Heart right ventricle (tissue), 16 donors: ENCODE data around the gene CLCA2. TPM values are rescaled to one million over a fixed set of nuclear protein-coding genes. Genes with fewer than 3 reads are reported as not detected.
A peak's percentile ranks its signal among the peaks of the same experiment; 100 is the strongest.

Experiments
- ATAC-seq, 8 donors: fragments of 200-7000 bp; cut with Tn5 transposase; one replicate each; pipeline ENCODE4 v1.9.1; 2020; ENCODE audit warnings: mild to moderate bottlenecking in 8 of 8, moderate library complexity in 8 of 8, moderate number of reproducible peaks in 1 of 8
- DNase-seq, 2 donors: peaks; one replicate each; pipeline ENCODE4 v3.0.0-alpha.2; 2020
- H3K27ac ChIP-seq, 10 donors: fragments of 200-600 bp; sonication (generic) in 2 of 10; one replicate each; pipeline versions ENCODE4 v1.5.0 to v1.8.0; 2020 to 2022; ENCODE audit warnings: mild to moderate bottlenecking in 3 of 10
- H3K27me3 ChIP-seq, 7 donors: fragments of 200-600 bp; one replicate each; pipeline ENCODE4 v1.8.0; 2021 to 2022; ENCODE audit warnings: mild to moderate bottlenecking in 2 of 7
- H3K36me3 ChIP-seq, 9 donors: fragments of 200-600 bp; sonication (generic) in 1 of 9; one replicate each; pipeline versions ENCODE4 v1.5.0 to v1.8.0; 2020 to 2022; ENCODE audit warnings: mild to moderate bottlenecking in 2 of 9
- H3K4me1 ChIP-seq, 9 donors: fragments of 200-600 bp; sonication (generic) in 1 of 9; one replicate each; pipeline versions ENCODE4 v1.5.0 to v1.8.0; 2020 to 2022; ENCODE audit warnings: mild to moderate bottlenecking in 4 of 9
- H3K4me3 ChIP-seq, 10 donors: fragments of 200-600 bp; sonication (generic) in 2 of 10; one replicate each; pipeline versions ENCODE4 v1.5.0 to v1.8.0; 2020 to 2022; ENCODE audit warnings: mild to moderate bottlenecking in 7 of 10, moderate library complexity in 2 of 10
- H3K9me3 ChIP-seq, 11 donors: fragments of 200-600 bp in 10 of 11; sonication (generic) in 2 of 11; one replicate each; pipeline versions ENCODE4 v1.5.0 to v1.8.0; 2013 to 2022; ENCODE audit warnings: mild to moderate bottlenecking in 2 of 11, control low read depth in 1 of 11, moderate library complexity in 1 of 11
- CTCF ChIP-seq, 9 donors: fragments of 200-600 bp; sonication (generic) in 2 of 9; IDR thresholded peaks; one replicate each; pipeline versions ENCODE4 v1.5.0 to v1.8.0; 2021 to 2022; ENCODE audit warnings: antibody characterized with exemption in 9 of 9, mild to moderate bottlenecking in 5 of 9, moderate library complexity in 1 of 9
- WGBS, 2 donors: extraction: QIAGEN DNeasy Blood & Tissue Kit; methylation state at CpG; one replicate each; pipeline ENCODE4 v1.1.7; 2013; ENCODE audit warnings: inconsistent platforms in 1 of 2; 5-methylcytosine and 5-hydroxymethylcytosine counted together
- intact Hi-C, 10 donors: fragments of 100-400 bp; cut with DNase I; formaldehyde crosslinking; loops; one replicate each; pipeline versions ENCODE4 v1.11.1 to v1.14.2; 2022
- polyA plus RNA-seq, 2 donors: library from polyadenylated mRNA; stranded (reverse); fragments of 200-250 nt; gene quantifications; one replicate each; pipeline ENCODE4 v1.2.3, GENCODE V29; 2013
- total RNA-seq, 10 donors: library from RNA; stranded (reverse); fragmentation: NEBNext Ultra II Directional in 3 of 10; extraction: Animal tissue kit (Norgen Biotek cat#: 25700) in 3 of 10; gene quantifications; one replicate each; pipeline versions ENCODE4 v1.2.1 to v1.2.4, GENCODE V29; 2021 to 2023
- donor health status: Arrhythmogenic right ventricular cardiomyopathy.
- donor health status: ischemic (EF 13 %, LVEDD 7.1; RV severe dilation, severe dysfunction).
- donor health status: healthy with polysubstance abuse.
- donor health status: DM: no; HTN: yes; CAD: no.
- donor health status: DM: no; HTN: no; CAD: no.
- donor health status: ischemic (EF 25% LVEDD 6.9; RV normal size, moderate dysfunction).
- donor health status: ischemic (EF 25% LVEDD 5.7; RV mildly dilated, moderate dysfunction).
- donor health status: healthy.
- donor health status: DM: yes; HTN: yes; CAD: no.
- donor health status: Ischemic cardiomyopathy.
- donor health status: ischemic (EF 35%, LVEDD 5.7; RV mildly dilated, moderate dysfunction).
- donor health status: nonischemic (EF 11% LVEDD 7.7; RV severe dilation, severe dysfunction).
- donor health status: DM: yes; HTN: yes; CAD: no.
- donor health status: PGD.
- donor health status: ischemic (EF 29% LVEDD 5.4; RV normal size, mild dysfunction).
- donor health status: nonischemic (EF 23%, LVEDD 6.1; RV moderate dilation, normal function).

The CLCA2 gene
- total and polyA plus RNA-seq, 12 donors = 0.03 to 0.07 TPM; not detected in 10

DNA sequence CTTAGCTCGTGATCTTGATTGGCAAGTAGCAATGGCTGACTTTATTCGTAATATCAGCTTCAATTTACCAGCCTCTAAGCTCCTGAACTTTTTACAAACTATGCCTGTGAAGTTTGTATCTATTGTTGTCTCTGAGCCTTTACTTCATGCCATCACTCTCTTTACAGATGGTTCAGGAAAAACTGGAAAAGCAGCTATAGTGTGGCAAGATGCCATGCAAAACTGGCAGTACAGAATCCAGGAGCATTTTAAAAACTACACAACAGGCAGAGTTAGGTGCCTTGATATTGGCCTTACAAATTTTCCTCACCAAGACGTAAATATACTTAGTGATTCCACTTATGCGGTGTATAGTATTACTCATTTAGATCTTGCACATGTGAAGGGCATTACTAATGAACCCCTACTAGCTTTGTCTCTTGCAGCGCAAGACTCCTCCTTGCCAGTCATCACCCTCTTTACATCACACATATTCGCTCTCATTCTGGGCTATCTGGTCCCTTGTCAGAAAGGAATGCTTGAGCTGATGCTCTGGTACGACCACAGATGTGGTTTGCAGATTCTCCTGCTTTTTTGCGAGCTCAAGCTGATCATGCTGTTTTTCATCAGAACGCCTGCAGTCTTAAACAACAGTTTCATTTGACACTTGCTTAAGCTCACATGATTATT, 81.1 kb downstream of the CLCA2 start:
- no peak for TF ChIP-seq CTCF (IDR thresholded peaks at IDR 0.05)
- H3K36me3 ChIP-seq = no peaks in the 10 kb centered on the region
- peak overlapping the region in 6 of 10 donors; percentile 3 to 94 (median 89) for H3K27ac ChIP-seq
- no peaks in the 10 kb centered on the region for H3K27me3 ChIP-seq
- DNase-seq (no peak), ATAC-seq (no peak)
- no peak overlapping the region for H3K4me3 ChIP-seq
- peaks cover 0 to 1% (median 0%) of the 10 kb centered on the region in 11 donors for H3K9me3 ChIP-seq
- 61 to 70% methylated on average over 9 of the region's 9 CpGs for WGBS, 2 donors
- H3K4me1 ChIP-seq = peaks cover 0 to 49% (median 25%) of the 10 kb centered on the region in 9 donors
- intact Hi-C loops = loop anchor here in 9 of 10 donors (5.0 to 10.0 kb wide), 12 partner anchors 33 to 800 kb away; partner anchors contain the start of genes SH3GLB1 (in 3 of the 9), CLCA2 (in 1 of the 9) and ZNHIT6 (in 1 of the 9)

DNA sequence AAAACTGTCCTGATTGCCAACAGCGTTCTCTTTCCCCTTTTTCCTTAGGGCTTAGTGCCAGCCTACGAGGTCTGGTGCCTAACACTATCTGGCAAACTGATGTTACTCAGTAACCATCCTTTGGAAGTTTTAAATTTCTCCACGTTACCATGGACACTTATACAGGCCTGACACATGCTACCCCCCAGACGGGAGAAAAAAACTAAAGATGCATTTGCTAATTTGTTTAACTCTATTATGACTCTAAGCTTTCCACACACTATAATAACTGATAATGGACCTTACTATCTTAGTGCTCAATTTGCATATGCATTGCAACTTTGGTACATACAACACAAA, 81.6 kb downstream of the CLCA2 start:
- DNase-seq (no peak), ATAC-seq (no peak)
- no peaks in the 10 kb centered on the region for H3K36me3 ChIP-seq
- TF ChIP-seq CTCF (IDR thresholded peaks at IDR 0.05) = no peak
- peaks cover 0 to 46% (median 23%) of the 10 kb centered on the region in 9 donors for H3K4me1 ChIP-seq
- no peak overlapping the region for H3K4me3 ChIP-seq
- 50 to 60% methylated on average over 4 of the region's 4 CpGs for WGBS, 2 donors
- H3K27ac ChIP-seq = peak overlapping the region in 2 of 10 donors; percentile 85 to 93
- no peaks in the 10 kb centered on the region for H3K27me3 ChIP-seq
- intact Hi-C loops = loop anchor here in 8 of 10 donors (5.0 to 10.0 kb wide), 8 partner anchors 33 to 801 kb away; partner anchors contain the start of genes SH3GLB1 (in 2 of the 8), CLCA2 (in 1 of the 8) and ZNHIT6 (in 1 of the 8)
- H3K9me3 ChIP-seq = peaks cover 0 to 4% (median 0%) of the 10 kb centered on the region in 11 donors

Other genes starting within 250 kb of the CLCA2 start
- gene ODF2L, start 27.8 kb upstream of the CLCA2 start, total RNA-seq = 10 to 100 TPM in 2 of 10 donors, 1 to 10 TPM in 8; 6.2 to 15.2 (median 8.4) TPM
- gene ODF2L, start 27.8 kb upstream of the CLCA2 start, polyA plus RNA-seq = 10 to 100 TPM in 1 of 2 donors, 1 to 10 TPM in 1; 6.8 to 55.2 TPM
- gene CLCA1, start 44.8 kb downstream of the CLCA2 start, total RNA-seq = not detected
- not detected for gene CLCA1, start 44.8 kb downstream of the CLCA2 start, polyA plus RNA-seq
- under 1 TPM in 1 of 10 donors, not detected in 9; 0.23 TPM for gene CLCA4, start 122.9 kb downstream of the CLCA2 start, total RNA-seq
- under 1 TPM in 1 of 2 donors, not detected in 1; 0.04 TPM for gene CLCA4, start 122.9 kb downstream of the CLCA2 start, polyA plus RNA-seq